ENCODE results near the gene HOXA10. TPM values are rescaled to one million over a fixed set of nuclear protein-coding genes. Genes with fewer than 3 reads are reported as not detected.

The HOXA10 gene
- not detected for total RNA-seq
- 12.7 TPM for polyA plus RNA-seq (2013, experiment 1 of 2)
- 8.0 TPM for polyA plus RNA-seq (2013, experiment 2 of 2)
- long read RNA-seq, experiment 1, result 0 reads
- long read RNA-seq, experiment 2, result 0 reads
- long read RNA-seq, experiment 3, result 0 reads
- long read RNA-seq, experiment 4, result 0 reads

- H3K9me3 Mint-ChIP-seq, result peaks cover 1% of the 10 kb centered on the region
- peaks cover 97% of the 10 kb centered on the region for H3K27me3 Mint-ChIP-seq (ENCODE audit: insufficient read depth)
- no peak within 1 kb of the TSS for H3K27ac ChIP-seq (ENCODE audit: low read depth, low read length)
- H3K27me3 ChIP-seq (ENCODE audit: control insufficient read depth, insufficient read depth, low read length, poor library complexity, severe bottlenecking), result peaks cover 100% of the 10 kb centered on the region
- H3K4me3 ChIP-seq (ENCODE audit: low read length), result no peak within 1 kb of the TSS
- no peaks in the 10 kb centered on the region for H3K36me3 ChIP-seq (ENCODE audit: control insufficient read depth, insufficient read depth, low read length)
- peaks cover 11% of the 10 kb centered on the region for H3K9me3 ChIP-seq (ENCODE audit: control insufficient read depth, low read length)
- 8 to 10% methylated on average over 33 to 82 of the region's 82 CpGs for WGBS, 2 experiments (ENCODE audit: insufficient coverage in 1 of 2, insufficient read length in 1 of 2)
- no peaks in the 10 kb centered on the region for H3K4me1 ChIP-seq (ENCODE audit: control insufficient read depth, insufficient read depth, low read length)
- no peak within 1 kb of the TSS for H3K4me3 Mint-ChIP-seq
- no peak within 1 kb of the TSS for H3K9ac ChIP-seq (ENCODE audit: extremely low read depth, low read length, poor library complexity, severe bottlenecking)
- TF ChIP-seq, protein P1, sequence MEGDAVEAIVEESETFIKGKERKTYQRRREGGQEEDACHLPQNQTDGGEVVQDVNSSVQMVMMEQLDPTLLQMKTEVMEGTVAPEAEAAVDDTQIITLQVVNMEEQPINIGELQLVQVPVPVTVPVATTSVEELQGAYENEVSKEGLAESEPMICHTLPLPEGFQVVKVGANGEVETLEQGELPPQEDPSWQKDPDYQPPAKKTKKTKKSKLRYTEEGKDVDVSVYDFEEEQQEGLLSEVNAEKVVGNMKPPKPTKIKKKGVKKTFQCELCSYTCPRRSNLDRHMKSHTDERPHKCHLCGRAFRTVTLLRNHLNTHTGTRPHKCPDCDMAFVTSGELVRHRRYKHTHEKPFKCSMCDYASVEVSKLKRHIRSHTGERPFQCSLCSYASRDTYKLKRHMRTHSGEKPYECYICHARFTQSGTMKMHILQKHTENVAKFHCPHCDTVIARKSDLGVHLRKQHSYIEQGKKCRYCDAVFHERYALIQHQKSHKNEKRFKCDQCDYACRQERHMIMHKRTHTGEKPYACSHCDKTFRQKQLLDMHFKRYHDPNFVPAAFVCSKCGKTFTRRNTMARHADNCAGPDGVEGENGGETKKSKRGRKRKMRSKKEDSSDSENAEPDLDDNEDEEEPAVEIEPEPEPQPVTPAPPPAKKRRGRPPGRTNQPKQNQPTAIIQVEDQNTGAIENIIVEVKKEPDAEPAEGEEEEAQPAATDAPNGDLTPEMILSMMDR (conservative IDR thresholded peaks at IDR 0.05), result no peak
- peak; percentile 73 for DNase-seq
- no peaks in the 10 kb centered on the region for H3K36me3 Mint-ChIP-seq (ENCODE audit: low read depth)
- H3K4me1 Mint-ChIP-seq, result peaks cover 3% of the 10 kb centered on the region
- no peak within 1 kb of the TSS for H3K27ac Mint-ChIP-seq
Measured at GRCh38 chr7:27173956-27174873, at the start of gene HOXA10. Gene HOXA10, minus strand, starts transcription at chr7:27174320. Its CDS starts 14 bp downstream, at chr7:27174306.

DNA sequence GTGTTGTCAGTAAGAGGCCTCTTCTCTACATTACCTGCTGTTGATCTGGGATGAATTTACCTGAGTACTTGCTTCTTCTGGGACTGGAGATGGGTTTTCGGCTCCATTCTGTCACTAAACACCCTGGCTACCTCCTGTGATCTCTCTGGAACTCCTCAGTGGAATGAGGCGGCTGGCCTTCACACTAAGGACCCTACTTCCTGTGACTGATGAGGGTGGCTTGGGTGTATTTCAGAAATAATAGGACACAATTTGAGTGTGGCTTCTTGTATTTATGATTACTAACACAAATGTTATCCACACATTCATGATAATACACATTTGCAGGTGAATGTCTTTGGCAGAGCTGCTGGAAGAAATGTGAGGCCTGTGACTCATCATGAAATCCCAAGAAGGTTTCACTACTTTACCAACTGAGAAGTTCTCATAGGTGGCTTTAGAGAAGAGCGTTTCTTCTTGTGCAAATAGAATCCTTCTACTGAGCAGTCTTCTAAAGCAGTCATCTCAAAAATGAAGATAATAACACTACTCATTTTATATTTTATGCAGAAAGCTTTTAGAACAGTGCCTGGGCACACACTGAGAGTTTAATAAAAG, 47.2 kb upstream of the HOXA10 start:
- Histone ChIP-seq H3K4me3 (ENCODE audit: low read length) (no peak overlapping the region), H3K4me1 (ENCODE audit: control insufficient read depth, insufficient read depth, low read length) (no peaks in the 10 kb centered on the region), H3K27ac (ENCODE audit: low read depth, low read length) (no peak overlapping the region), H3K36me3 (ENCODE audit: control insufficient read depth, insufficient read depth, low read length) (no peaks in the 10 kb centered on the region), H3K9me3 (ENCODE audit: control insufficient read depth, low read length) (no peaks in the 10 kb centered on the region), H3K27me3 (ENCODE audit: control insufficient read depth, insufficient read depth, low read length, poor library complexity, severe bottlenecking) (peaks cover 98% of the 10 kb centered on the region), H3K9ac (ENCODE audit: extremely low read depth, low read length, poor library complexity, severe bottlenecking) (no peak overlapping the region)
- no peaks in the 10 kb centered on the region for H3K9me3 Mint-ChIP-seq
- peaks cover 99% of the 10 kb centered on the region for H3K27me3 Mint-ChIP-seq (ENCODE audit: insufficient read depth)
- no peaks in the 10 kb centered on the region for H3K36me3 Mint-ChIP-seq (ENCODE audit: low read depth)
- 87 to 92% methylated on average over 2 to 3 of the region's 3 CpGs for WGBS, 2 experiments (ENCODE audit: insufficient coverage in 1 of 2, insufficient read length in 1 of 2)
- H3K4me3 Mint-ChIP-seq, result no peak overlapping the region
- DNase-seq, result no peak
- H3K4me1 Mint-ChIP-seq, result peaks cover 2% of the 10 kb centered on the region
- TF ChIP-seq, protein P1 (conservative IDR thresholded peaks at IDR 0.05), result no peak
- no peak overlapping the region for H3K27ac Mint-ChIP-seq

- Mint-ChIP-seq H3K27me3 (ENCODE audit: insufficient read depth) (peaks cover 99% of the 10 kb centered on the region), H3K4me3 (no peak overlapping the region), H3K36me3 (ENCODE audit: low read depth) (no peaks in the 10 kb centered on the region), H3K4me1 (peaks cover 2% of the 10 kb centered on the region), H3K27ac (no peak overlapping the region), H3K9me3 (no peaks in the 10 kb centered on the region)
- H3K4me3 ChIP-seq (ENCODE audit: low read length), result no peak overlapping the region
- no peak overlapping the region for H3K9ac ChIP-seq (ENCODE audit: extremely low read depth, low read length, poor library complexity, severe bottlenecking)
- DNase-seq, result peak; percentile 60
- 81 to 95% methylated on average over 37 to 45 of the region's 45 CpGs for WGBS, 2 experiments (ENCODE audit: insufficient coverage in 1 of 2, insufficient read length in 1 of 2)
- no peaks in the 10 kb centered on the region for H3K4me1 ChIP-seq (ENCODE audit: control insufficient read depth, insufficient read depth, low read length)
- peaks cover 98% of the 10 kb centered on the region for H3K27me3 ChIP-seq (ENCODE audit: control insufficient read depth, insufficient read depth, low read length, poor library complexity, severe bottlenecking)
- TF ChIP-seq, protein P1 (conservative IDR thresholded peaks at IDR 0.05), result no peak
- H3K27ac ChIP-seq (ENCODE audit: low read depth, low read length), result no peak overlapping the region
- H3K9me3 ChIP-seq (ENCODE audit: control insufficient read depth, low read length), result no peaks in the 10 kb centered on the region
- no peaks in the 10 kb centered on the region for H3K36me3 ChIP-seq (ENCODE audit: control insufficient read depth, insufficient read depth, low read length)
Measured at GRCh38 chr7:27220440-27220955, 46.4 kb upstream of the HOXA10 start.

Measured in endodermal cell (in vitro differentiated cells).